IPS-20b (cell line): Measurements from ENCODE around the gene CCNF.
A peak's percentile ranks its signal among the peaks of the same experiment; 100 is the strongest.

Experiments used
- H3K27ac ChIP-seq: one replicate; pipeline ENCODE4 v1.5.1; 2013; ENCODE audit warnings: low read length
- H3K27me3 ChIP-seq: 2 replicates; pipeline ENCODE4 v1.6.1; 2013; ENCODE audit warnings: mild to moderate bottlenecking, low read length, inconsistent platforms; ENCODE audit not compliant: insufficient read depth
- H3K36me3 ChIP-seq: 2 replicates; pipeline ENCODE4 v1.6.1; 2013; ENCODE audit warnings: low read depth, mild to moderate bottlenecking, inconsistent platforms, low read length, moderate library complexity; ENCODE audit not compliant: insufficient read depth
- H3K4me1 ChIP-seq: 2 replicates; pipeline ENCODE4 v1.6.1; 2013; ENCODE audit warnings: mild to moderate bottlenecking, control low read depth, inconsistent platforms, low read length, moderate library complexity; ENCODE audit not compliant: insufficient read depth
- H3K4me3 ChIP-seq: 2 replicates; pipeline ENCODE4 v1.5.1; 2013; ENCODE audit warnings: mild to moderate bottlenecking, low read length, inconsistent platforms
- H3K9ac ChIP-seq: 2 replicates; pipeline ENCODE4 v1.6.1; 2013; ENCODE audit warnings: low read depth, mild to moderate bottlenecking, inconsistent platforms, low read length, moderate library complexity
- H3K9me3 ChIP-seq: 2 replicates; pipeline ENCODE4 v1.6.1; 2013; ENCODE audit warnings: mild to moderate bottlenecking, low read depth, low read length, inconsistent platforms; ENCODE audit not compliant: insufficient read depth

Gene CCNF

GRCh38 chr16:2449118-2449517, 19.9 kb downstream of the CCNF start:
- Histone ChIP-seq H3K9ac (no peak overlapping the region), H3K9me3 (no peaks in the 10 kb centered on the region), H3K4me3 (no peak overlapping the region), H3K36me3 (peaks cover 92% of the 10 kb centered on the region), H3K27me3 (no peaks in the 10 kb centered on the region), H3K27ac (no peak overlapping the region), H3K4me1 (no peaks in the 10 kb centered on the region)

- no peak overlapping the region for H3K4me3 ChIP-seq
- H3K4me1 ChIP-seq, result no peaks in the 10 kb centered on the region
- peaks cover 91% of the 10 kb centered on the region for H3K36me3 ChIP-seq
- no peak overlapping the region for H3K9ac ChIP-seq
- H3K9me3 ChIP-seq, result no peaks in the 10 kb centered on the region
- no peaks in the 10 kb centered on the region for H3K27me3 ChIP-seq
- no peak overlapping the region for H3K27ac ChIP-seq
Measured at GRCh38 chr16:2450535-2450934, 21.3 kb downstream of the CCNF start.

GRCh38 chr16:2450975-2451381, 21.7 kb downstream of the CCNF start:
- no peak overlapping the region for H3K9ac ChIP-seq

GRCh38 chr16:2451851-2452320, 22.6 kb downstream of the CCNF start:
- Histone ChIP-seq H3K4me3 (no peak overlapping the region), H3K9ac (no peak overlapping the region), H3K9me3 (no peaks in the 10 kb centered on the region), H3K27ac (no peak overlapping the region), H3K27me3 (no peaks in the 10 kb centered on the region), H3K36me3 (peaks cover 91% of the 10 kb centered on the region), H3K4me1 (no peaks in the 10 kb centered on the region)

More at GRCh38 chr16:2450975-2451381, 21.7 kb downstream of the CCNF start:
- H3K36me3 ChIP-seq, result peaks cover 91% of the 10 kb centered on the region
- H3K27me3 ChIP-seq, result no peaks in the 10 kb centered on the region
- no peaks in the 10 kb centered on the region for H3K4me1 ChIP-seq
- no peak overlapping the region for H3K27ac ChIP-seq
- H3K9me3 ChIP-seq, result no peaks in the 10 kb centered on the region
- no peak overlapping the region for H3K4me3 ChIP-seq

GRCh38 chr16:2452650-2453049, 23.4 kb downstream of the CCNF start:
- H3K27me3 ChIP-seq, result no peaks in the 10 kb centered on the region
- no peak overlapping the region for H3K9ac ChIP-seq
- no peak overlapping the region for H3K4me3 ChIP-seq
- no peaks in the 10 kb centered on the region for H3K9me3 ChIP-seq
- H3K4me1 ChIP-seq, result no peaks in the 10 kb centered on the region
- H3K27ac ChIP-seq, result no peak overlapping the region
- peaks cover 91% of the 10 kb centered on the region for H3K36me3 ChIP-seq

GRCh38 chr16:2455081-2455845, 26.0 kb downstream of the CCNF start:
- Histone ChIP-seq H3K36me3 (peaks cover 70% of the 10 kb centered on the region), H3K27me3 (no peaks in the 10 kb centered on the region), H3K4me1 (no peaks in the 10 kb centered on the region), H3K9me3 (no peaks in the 10 kb centered on the region), H3K9ac (no peak overlapping the region), H3K4me3 (no peak overlapping the region), H3K27ac (no peak overlapping the region)

GRCh38 chr16:2456551-2457153, 27.4 kb downstream of the CCNF start:
- Histone ChIP-seq H3K4me1 (no peaks in the 10 kb centered on the region; the same call in 1 of the 2 replicates), H3K36me3 (peaks cover 69% of the 10 kb centered on the region), H3K9ac (no peak overlapping the region)

GRCh38 chr16:2457267-2457666, 28.0 kb downstream of the CCNF start:
- Histone ChIP-seq H3K27me3 (no peaks in the 10 kb centered on the region), H3K4me3 (no peak overlapping the region), H3K27ac (no peak overlapping the region), H3K36me3 (peaks cover 68% of the 10 kb centered on the region), H3K4me1 (no peaks in the 10 kb centered on the region; the same call in 1 of the 2 replicates), H3K9ac (no peak overlapping the region), H3K9me3 (no peaks in the 10 kb centered on the region)

More at GRCh38 chr16:2456551-2457153, 27.4 kb downstream of the CCNF start:
- Histone ChIP-seq H3K4me3 (no peak overlapping the region), H3K27ac (no peak overlapping the region), H3K27me3 (no peaks in the 10 kb centered on the region), H3K9me3 (no peaks in the 10 kb centered on the region)

GRCh38 chr16:2457946-2458345, 28.7 kb downstream of the CCNF start:
- Histone ChIP-seq H3K4me1 (no peaks in the 10 kb centered on the region; the same call in 1 of the 2 replicates), H3K4me3 (no peak overlapping the region), H3K9ac (no peak overlapping the region), H3K27ac (no peak overlapping the region), H3K36me3 (peaks cover 67% of the 10 kb centered on the region), H3K9me3 (no peaks in the 10 kb centered on the region), H3K27me3 (no peaks in the 10 kb centered on the region)

- no peaks in the 10 kb centered on the region; the same call in 1 of the 2 replicates for H3K4me1 ChIP-seq
- no peaks in the 10 kb centered on the region for H3K27me3 ChIP-seq
- peaks cover 60% of the 10 kb centered on the region for H3K36me3 ChIP-seq
- no peak overlapping the region for H3K27ac ChIP-seq
- no peaks in the 10 kb centered on the region for H3K9me3 ChIP-seq
- H3K4me3 ChIP-seq, result peak overlapping the region; percentile 85
- H3K9ac ChIP-seq, result peak overlapping the region; percentile 81
Measured at GRCh38 chr16:2458887-2459646, 29.8 kb downstream of the CCNF start.

- H3K27me3 ChIP-seq, result no peaks in the 10 kb centered on the region
- peak within 1 kb of the TSS; percentile 81 for H3K9ac ChIP-seq
- no peak within 1 kb of the TSS for H3K27ac ChIP-seq
- H3K36me3 ChIP-seq, result peaks cover 54% of the 10 kb centered on the region
- H3K4me3 ChIP-seq, result peak within 1 kb of the TSS; percentile 85
- H3K4me1 ChIP-seq, result no peaks in the 10 kb centered on the region; the same call in 1 of the 2 replicates
- no peaks in the 10 kb centered on the region for H3K9me3 ChIP-seq
Measured at GRCh38 chr16:2459647-2460390, 30.6 kb downstream of the CCNF start, which contains the start of gene TEDC2. TEDC2 (plus strand) TSS chr16:2460109; CDS start chr16:2460145, 36 bp downstream.
